Globus pallidus (tissue), 1 donor: ENCODE measurements around the gene SLC6A5.
"Not testable (repeated sequence)": the region's sequence is repeated elsewhere in the genome, so short reads cannot be mapped to it uniquely, and the experiment has no call there.

Experiments used
- DNase-seq: peaks from one replicate; pipeline ENCODE4 v3.0.0-alpha.2; 2015; ENCODE audit warnings: low spot score

The SLC6A5 gene

DNA sequence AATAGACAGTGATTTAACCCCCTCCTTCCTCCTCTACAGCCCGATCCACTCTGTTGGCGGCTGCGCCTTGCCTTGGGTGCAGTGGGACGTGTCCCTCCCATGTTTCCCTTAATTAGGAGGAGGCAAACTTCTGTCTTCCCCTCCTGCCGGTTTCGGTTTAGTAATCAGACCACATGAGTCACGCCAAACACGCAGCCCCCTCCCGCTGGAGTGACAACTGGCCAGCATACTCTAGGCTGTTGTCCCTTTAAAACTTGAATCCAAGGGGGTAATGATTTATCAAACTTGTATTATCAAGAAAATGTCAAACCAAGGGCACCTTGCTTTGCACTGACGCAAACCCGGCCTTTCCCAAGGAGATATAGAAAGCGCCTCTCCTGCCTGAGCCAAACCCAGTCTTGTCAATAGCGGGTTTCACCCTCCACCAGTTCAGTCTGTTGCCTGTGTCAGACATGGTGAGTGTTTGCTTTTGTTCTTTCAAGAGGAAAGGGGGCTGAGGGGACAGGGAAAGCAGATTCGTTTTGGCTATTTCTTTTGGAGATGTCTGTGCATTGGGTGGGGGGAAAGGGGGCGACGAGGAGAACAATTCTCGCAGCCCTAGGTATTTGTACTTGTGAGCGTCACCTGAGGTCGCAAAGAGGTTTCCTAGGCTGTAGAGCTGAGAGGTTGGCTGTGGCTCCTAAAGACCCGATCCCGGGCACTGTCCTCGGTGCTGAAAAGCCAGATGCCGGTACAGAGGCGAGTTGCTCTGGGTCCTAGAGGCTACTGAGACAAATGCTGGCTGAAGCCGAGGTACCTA, at the start of gene SLC6A5:
Gene SLC6A5 (plus strand): TSS at position 388 of the 799 bp plus-strand sequence. CDS start 65 bp downstream, at position 453.
- DNase-seq: no peak

DNA sequence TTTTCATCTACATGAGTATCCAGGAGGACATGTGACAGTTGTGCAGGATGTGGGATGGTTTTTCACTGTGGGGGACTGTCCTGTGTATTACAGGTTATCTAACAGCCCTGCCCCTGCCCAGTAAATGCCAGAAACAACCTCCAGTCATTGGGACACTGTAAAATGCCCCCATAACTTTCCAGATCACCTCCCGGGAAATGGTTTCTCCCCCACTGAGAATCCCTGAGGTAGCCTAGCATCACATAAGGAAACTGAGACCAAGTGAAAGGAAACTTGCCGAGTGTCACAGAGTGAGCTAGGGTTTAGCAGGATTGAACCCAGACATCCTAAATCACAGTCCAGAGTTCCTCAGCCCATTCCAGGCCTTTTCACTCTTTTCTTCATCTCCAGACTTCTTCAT, 48.3 kb upstream of the SLC6A5 start:
- DNase-seq: no peak

DNA sequence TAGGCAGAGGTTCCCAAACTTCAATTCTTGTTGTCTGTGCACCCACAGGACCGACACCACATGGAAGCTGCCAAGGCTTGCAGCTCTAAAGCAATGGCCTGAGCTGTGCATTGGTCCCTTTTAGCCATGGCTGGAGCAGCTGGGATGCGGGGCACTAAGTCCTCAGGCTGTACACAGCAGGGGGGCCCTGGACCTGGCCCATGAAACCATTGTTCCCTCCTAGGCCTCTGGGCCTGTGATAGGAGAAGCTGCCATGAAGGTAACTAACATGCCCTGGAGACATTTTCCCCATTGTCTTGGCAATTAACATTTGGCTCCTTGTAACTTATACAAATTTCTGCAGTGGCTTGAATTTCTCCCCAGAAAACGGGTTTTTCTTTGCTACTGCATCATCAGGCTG, 43.6 kb upstream of the SLC6A5 start:
- no peak for DNase-seq

DNA sequence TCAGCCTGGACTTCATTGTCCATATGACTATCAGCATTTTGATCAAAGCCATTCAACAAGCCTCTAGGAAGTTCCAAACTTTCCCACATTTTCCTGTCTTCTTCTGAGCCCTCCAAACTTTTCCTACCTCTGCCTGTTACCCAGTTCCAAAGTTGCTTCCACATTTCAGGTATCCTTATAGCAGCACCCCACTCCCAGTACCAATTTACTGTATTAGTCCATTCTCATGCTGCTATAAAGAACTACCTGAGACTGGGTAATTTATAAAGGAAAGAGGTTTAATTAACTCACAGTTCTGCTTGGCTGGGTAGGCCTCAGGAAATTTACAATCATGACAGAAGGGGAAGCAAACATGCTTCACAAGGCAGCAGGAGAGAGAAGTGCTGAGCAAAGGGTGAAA, 43.0 kb upstream of the SLC6A5 start:
- DNase-seq: not testable (repeated sequence)

DNA sequence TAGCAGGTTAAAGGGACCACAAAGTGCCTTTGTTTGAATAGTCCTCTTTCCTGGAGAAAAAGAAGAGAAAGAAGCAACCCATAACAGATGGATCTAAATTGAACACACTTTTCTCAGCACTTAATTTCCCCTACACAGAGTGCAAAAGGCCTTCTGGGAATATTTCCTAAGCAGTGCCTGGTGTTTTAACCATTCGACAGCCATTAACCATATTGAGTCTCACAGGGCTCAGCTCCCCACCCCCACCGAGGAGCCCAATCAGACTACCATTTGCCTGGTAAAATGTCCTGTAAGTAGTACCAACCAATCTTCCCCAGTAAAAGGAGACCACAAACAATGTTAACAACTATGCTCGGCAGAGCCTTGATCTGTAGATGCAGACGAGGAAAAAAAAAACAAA, 40.7 kb upstream of the SLC6A5 start:
- DNase-seq: no peak

DNA sequence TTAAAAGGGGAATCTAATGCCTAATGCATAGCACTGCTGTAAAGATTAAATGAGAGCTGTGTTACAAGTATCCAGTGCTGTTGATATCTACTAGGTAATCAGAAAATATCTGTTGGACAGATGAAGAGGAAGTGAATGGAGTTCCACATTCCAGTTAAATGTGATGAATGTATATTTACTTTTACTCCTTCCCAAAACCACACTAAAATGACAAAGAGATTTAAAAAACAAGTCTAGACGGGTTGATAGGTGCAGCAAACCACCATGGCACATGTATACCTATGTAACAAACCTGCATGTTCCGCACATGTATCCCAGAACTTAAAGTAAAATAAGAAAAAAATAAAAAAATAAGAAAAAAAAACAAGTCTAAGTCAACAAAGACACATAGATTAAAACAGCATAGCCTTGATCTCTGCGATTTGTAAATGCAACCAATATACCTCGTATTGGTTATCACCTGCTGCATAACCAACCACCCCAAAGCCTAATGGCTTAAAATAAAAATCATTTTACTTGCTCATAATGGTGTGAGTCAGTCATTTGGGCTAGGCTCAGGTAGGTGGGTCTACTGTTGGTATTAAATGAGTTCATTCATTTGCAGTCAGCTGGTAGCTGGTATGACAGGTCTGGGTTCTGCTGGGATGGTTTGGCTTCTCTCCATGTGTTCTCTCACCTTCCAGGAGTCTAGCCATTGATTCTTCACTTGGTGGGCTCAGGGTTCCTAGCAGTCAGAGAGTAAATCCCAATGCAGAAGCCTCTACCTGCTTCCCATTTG, 39.7 kb upstream of the SLC6A5 start:
- no peak for DNase-seq

DNA sequence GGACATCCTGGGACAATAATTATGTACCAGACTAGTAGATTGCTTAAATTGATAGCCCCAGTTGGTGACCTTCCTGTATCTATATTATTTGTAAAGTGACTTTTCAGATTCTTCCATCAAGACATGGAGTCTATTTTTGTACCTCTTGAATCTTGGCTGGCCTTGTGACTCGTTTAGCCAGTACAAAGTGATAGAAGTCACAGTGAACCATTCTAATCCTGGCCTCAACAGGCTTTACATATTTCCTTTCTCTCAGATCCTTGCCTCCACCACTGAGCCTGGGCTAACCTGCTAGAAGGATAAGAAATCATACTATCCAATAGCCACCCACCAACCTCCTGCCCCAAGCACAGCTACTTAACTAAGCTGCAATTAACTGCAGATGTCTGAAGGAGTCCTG, 37.5 kb upstream of the SLC6A5 start:
- no peak for DNase-seq

DNA sequence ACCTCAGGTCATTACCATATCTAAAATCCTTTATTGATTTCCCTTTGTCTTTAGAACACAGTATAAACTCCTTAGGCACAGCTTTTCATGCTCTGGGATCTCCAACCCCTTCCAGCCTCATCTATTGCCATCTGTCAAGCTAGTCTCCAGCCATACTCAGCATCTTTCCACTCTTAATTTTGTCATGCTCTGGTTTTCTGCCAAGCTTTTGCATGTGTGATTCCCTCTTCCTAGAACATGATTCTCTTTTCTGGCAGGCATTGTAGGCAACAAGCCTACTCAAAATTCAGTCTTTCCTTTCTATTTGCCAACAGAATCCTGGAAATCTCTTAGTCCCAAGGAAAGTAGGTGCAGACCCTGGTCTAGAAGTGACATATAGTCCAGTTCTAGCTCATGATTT, 35.5 kb upstream of the SLC6A5 start:
- no peak for DNase-seq

DNA sequence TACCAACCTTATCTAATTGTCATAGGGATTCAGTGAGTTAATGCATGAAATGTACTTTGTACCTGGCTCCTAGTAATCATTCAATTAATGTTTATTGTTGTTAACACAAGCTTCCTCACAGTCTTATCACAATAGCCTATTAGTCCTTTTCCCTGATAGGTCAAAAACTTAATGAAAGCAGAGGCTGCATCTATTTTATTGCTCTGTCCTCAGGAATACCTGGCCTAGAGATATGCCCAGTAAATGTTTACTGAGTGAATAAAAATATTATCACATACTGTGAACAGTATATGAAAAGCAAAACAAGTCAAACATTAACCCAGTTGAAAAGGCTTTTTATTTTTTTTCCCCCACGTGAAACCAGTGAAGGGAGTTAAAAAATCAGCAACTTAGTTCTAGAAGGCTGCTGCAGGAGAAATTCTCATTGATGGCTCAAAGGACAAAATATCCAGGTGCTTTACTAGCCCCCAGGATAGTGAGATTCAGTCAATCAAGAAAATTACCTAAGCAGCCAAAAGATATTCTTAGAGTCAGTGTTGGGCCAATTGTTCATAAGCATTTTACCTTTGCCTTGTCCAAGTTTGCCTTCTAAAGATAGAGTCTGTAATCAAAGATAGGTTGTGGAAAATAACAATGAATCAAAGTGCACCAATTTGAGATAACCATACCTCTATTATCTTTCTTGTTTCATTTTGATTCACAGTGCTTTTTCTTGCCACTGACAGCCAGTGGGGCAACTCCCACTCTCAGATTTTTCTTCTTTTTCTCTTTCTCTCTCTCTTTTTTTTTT, 34.4 kb upstream of the SLC6A5 start:
- no peak for DNase-seq

DNA sequence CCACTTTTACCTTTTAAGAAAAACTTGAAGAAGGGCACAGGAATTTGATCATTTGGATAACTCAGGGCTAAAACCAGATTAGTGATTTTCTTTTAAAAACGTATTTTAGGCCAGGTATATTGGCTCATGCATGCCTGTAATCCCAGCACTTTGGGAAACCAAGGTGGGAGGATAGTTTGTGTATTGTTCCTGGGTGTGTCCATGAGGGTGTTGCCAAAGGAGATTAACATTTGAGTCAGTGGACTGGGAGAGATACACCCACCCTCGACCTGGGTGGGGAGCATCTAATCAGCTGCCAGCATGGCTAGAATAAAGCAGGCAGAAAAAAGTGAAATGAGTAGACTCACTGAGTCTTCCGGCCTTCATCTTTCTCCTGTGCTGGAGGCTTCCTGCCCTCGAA, 33.3 kb upstream of the SLC6A5 start:
- DNase-seq: not testable (repeated sequence)

DNA sequence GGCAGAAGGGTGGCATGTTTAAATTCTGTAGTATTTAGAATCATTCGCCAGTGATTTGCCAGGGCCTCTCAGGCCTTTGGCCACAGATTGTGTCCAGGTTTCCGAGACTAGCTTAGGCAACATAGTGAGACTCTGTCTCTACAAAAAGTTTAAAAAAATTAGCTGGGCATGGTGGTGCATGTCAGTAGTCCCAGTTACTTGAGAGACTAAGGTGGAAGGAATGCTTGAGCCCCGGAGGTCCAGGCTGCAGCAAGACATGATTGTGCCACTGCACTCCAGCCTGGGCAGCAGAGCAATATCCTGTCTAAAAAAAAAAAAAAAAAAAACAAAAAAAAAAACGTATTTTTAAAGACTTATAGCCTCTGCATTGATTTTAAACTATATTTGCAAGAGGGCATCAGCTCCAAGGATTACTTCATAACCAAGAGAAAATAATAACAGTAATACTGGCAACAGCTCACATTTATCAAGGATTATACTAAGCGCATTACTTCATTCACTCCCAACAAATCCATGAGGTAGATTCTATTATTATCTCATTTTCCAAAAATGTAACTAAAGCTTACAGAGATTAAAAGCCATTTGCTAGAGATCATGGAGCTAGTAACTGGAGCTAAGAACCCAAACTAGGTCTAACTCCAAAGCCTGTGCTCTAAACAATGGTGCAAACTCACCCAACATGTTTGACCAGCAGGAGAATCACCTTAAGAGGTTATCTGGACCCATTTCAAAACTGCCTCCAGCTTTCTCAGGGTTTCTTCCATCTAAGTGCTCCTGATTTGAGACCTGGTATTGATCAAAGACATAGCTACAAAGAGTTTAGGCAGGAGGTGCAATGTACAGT, 32.6 kb upstream of the SLC6A5 start:
- no peak for DNase-seq

DNA sequence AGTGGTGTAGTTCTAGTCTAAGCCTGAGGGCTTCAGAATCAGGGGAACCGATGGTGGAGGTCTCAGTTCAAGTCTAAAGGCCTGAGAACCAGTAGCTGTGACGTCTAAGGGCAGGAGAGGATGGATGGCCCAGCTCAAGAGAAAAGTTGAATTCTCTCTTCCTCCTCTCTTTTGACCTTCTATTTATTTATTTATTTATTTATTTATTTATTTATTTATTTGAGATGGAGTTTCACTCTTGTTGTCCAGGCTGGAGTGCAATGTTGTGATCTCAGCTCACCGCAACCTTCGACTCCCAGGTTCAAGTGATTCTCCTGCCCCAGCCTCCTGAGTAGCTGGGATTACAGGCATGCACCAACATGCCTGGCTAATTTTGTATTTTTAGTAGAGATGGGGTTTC, 19.7 kb upstream of the SLC6A5 start:
- DNase-seq: not testable (repeated sequence)

DNA sequence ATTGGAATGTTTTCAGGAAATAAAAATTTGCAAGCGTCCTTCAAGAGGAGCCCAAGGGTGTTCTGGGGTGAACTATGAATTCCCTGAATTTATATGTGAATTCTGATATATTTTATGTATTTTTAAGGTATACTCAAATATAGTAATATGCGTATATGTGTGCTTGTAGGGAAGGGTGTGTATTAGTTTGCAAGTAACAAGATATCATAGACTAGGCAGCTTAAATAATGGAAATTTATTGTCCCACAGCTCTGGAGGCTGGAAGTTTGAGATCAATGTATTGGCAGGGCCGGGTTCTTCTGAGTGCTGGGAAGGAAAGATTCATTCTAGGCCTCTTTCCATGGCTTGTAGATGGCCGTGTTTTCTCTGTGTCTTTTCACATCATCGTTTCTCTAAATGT, 16.2 kb upstream of the SLC6A5 start:
- no peak for DNase-seq

DNA sequence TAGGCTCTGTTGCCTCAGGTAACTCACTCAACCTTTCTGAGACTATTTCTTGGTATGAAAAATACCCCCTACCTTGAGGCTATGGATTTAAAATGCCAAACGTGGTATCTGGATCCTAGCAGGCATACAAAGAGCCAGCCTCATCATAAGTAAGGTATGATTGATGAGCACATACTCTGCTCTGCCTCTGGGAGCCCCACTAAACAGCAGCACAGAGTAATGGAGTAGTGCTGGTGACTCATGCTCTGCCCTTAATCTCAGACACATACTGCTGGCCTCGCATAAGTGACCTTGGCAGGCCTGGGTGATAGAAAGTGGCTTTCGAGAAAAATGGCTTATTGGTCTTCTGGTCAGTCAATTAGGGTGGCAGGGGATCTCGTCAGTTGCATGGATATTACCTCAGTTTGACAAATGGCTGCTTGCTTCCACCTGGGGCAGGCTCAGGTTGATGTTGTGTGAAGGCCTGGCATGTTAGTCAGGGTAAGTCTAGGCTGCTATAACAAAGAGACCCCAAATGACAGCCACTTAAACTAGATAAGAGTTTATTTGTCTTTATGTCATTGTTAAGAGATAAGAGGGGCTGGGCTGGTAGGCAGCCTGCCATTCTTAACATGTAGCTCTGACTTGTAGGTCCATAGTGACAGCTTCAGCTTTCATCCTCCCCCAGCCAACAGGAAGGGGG, 15.2 kb upstream of the SLC6A5 start:
- no peak for DNase-seq

DNA sequence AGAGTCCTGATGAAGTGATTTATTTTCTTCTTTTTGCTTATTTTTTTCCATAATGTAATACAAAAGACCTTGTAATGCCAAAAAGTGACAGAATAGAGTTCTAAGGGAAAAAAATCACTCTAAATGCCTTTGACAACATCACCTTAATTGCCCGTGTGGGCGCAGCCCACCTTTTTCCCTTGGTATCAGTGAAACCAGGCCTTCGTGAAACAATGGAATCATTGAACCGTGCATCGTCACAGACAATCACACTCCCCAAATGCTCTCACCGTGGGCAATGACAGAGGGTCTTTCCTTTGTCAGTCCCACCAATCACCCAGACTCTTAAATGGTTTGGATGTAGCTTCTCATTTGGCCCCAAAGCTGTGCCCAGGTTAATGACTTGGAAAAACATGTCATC, 9.6 kb upstream of the SLC6A5 start:
- DNase-seq: no peak

DNA sequence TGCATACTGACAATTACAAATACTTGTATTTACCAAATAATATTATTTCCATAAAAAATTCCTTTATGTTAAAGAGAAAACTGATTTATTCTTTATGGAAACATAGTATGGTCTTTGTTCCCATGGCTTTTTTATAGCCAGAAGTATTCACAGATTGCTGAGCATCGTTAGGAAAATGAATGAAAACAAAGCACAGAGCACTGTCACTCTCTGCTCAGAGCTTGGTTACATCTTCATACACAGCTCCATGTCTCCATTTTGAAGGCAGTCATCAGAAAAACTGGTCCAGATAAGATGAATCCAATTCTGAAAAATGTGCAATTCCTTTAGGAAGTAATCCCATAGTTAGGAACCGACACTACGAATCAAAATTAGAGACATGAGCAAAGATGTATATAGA, 9.0 kb upstream of the SLC6A5 start:
- no peak for DNase-seq

DNA sequence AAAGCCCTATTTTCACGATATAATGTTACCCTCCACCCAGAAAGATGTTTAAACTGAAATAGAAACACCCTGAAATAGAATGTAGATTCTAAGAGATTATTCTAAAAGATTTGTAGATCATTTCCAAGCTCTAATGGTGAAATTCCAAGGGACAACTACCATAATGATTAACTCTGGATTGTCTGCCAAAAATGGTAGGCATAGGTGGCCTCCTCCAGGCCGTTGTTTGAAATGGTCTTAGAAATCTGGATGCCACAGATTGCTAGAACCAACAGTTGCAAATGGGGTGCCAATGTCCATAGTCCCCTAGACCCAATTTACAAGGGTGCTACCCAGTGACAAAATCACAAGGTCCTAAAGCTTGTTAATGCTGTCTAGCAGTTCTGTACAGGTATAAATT, 6.7 kb upstream of the SLC6A5 start:
- no peak for DNase-seq

DNA sequence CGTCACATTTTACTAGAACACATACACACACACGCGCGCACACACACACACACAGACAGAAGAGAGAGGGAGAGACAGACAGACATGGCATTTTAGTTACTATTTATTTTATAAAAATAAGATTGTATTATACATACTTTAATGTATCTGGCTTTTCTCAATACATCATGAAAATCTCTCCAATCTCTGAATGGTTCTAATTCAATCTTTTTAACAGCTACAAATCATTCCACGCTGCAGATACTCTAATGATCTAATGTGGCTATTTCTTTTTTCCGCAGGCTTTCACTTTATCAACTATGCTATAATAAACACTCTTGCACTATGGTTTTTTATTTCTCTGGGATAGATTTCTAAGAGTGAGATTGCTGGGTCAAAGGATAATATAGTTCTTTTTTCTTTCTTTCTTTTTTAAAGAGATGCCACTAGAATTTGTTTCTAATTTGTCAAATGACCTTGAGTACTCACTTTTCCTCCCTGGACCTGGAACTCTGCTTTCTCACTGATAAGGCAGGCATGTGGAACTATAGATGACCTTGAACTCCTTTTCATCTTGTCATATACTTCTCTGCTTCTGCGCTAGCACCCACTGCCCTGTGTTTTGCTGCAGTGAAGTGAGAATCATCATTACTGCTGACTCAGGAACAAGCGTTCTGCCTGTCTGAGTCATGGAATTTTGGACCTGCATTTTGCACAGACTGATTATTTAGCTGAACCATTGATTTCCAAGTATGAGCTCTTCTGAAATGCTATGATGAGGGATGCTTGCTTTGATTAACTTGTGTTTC, 4.9 kb upstream of the SLC6A5 start:
- DNase-seq: no peak

DNA sequence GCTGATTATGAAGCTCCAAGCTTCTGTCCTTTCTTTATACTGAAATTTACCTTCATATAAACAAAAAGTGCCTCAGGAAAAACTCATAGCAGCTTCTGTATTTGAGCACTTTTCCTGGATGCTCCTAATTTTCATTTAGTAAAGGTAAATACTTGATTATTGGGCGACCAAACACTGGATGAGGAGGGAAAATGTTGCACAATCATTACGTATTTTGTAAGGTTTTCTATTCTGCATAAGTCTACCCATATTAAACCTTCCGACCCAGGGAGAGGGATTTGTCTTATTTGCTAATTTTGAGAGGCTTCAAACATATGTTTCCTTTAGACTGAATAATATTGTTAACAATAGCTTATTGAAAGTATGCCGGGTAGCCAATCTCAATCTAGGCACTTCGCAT, 4.3 kb upstream of the SLC6A5 start:
- no peak for DNase-seq
